ENCODE data around the gene GRIP2.
A peak's percentile ranks its signal among the peaks of the same experiment; 100 is the strongest.

GRIP2 gene

DNA sequence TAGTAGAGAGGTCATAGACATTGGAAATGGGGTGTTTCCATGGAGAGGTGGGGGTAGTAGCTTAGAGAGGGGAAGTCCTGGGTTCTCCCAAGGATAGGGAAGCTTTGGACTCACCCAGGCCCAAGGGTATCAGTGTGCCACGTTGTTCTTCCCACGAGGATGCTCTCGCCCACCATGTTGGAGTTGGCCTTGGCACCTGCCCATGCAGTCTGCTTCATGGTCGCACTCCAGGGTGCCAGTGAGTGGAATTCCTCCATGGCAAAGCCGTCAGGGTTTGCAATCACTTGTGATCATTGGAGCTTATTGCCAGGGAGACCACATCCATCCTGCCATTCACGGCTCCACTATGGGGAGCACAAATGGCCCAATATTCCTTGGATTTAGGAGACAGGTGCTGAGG is 60.6 kb downstream of the GRIP2 start:
- Mint-ChIP-seq H3K4me1 (peaks cover 12% of the 10 kb centered on the region), H3K36me3 (ENCODE audit: low read depth) (peaks cover 80% of the 10 kb centered on the region), H3K4me3 (no peak overlapping the region), H3K27ac (no peak overlapping the region), H3K9me3 (no peaks in the 10 kb centered on the region), H3K27me3 (ENCODE audit: low read depth, poor library complexity) (peaks cover 10% of the 10 kb centered on the region)
- DNase-seq = no peak
- TF ChIP-seq, protein P1, sequence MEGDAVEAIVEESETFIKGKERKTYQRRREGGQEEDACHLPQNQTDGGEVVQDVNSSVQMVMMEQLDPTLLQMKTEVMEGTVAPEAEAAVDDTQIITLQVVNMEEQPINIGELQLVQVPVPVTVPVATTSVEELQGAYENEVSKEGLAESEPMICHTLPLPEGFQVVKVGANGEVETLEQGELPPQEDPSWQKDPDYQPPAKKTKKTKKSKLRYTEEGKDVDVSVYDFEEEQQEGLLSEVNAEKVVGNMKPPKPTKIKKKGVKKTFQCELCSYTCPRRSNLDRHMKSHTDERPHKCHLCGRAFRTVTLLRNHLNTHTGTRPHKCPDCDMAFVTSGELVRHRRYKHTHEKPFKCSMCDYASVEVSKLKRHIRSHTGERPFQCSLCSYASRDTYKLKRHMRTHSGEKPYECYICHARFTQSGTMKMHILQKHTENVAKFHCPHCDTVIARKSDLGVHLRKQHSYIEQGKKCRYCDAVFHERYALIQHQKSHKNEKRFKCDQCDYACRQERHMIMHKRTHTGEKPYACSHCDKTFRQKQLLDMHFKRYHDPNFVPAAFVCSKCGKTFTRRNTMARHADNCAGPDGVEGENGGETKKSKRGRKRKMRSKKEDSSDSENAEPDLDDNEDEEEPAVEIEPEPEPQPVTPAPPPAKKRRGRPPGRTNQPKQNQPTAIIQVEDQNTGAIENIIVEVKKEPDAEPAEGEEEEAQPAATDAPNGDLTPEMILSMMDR (IDR thresholded peaks at IDR 0.05) = no peak

DNA sequence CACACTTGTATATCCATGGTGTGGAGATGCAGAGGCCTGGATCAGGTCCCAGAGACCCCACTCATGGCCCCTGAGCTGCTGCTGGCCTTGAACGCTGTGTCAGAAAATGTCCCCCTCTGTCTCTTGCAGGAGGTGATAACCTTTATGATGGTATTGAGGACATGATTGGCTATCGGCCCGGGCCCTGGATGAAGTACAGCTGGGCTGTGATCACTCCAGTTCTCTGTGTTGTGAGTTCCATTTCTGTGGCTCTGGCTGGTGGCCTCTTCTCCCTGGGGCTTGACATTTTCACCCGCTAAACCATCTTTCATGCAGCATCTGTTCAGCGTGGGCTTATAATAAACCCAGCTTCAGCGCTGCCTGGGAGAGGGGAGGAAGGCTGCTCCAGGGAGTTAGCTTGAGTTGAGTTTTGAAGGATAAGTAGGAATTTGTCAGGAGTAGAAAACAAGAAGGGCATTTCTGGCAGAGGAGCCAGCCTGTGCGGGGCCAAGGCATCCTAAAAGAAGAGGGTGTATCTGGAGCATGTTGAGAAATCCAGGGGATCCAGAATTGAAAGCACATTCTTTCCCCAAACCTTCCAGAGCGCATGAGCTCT is 61.1 kb downstream of the GRIP2 start:
- DNase-seq = no peak
- Mint-ChIP-seq H3K36me3 (ENCODE audit: low read depth) (peaks cover 81% of the 10 kb centered on the region), H3K27ac (no peak overlapping the region)

DNA sequence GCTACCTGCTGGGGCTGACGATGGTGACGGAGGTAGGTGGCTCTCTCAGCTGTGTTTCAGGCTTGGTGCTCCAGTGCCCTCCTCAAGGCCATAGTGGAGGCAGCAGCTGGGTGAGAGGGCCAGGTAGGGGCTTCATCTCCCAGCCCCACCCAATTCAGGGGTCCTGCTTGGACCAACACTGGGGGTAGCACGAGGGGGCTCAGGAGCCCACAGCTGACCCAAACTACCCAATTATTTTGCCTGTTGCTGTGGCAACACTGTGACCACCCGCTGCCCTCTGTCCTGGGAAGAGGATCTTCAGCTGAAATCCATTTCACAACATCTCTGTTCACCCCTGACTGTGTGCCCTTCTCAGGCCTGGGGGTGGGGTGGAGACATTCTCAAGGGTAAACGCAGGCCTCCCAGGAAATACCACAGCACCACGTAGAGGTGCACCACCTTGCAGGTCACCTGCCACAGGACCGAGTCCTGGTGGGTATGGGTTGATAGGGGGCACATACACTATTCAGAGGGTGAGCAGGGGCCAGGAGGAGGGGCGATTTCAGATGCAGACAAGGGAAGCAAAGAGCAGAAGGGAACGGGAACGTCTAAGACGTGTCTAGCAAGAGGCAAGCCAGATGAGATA is 62.7 kb downstream of the GRIP2 start:
- peaks cover 87% of the 10 kb centered on the region for H3K36me3 Mint-ChIP-seq (ENCODE audit: low read depth)
- H3K27me3 Mint-ChIP-seq (ENCODE audit: low read depth, poor library complexity) = peaks cover 13% of the 10 kb centered on the region
- TF ChIP-seq, protein P1 (IDR thresholded peaks at IDR 0.05) = no peak
- no peak overlapping the region for H3K4me3 Mint-ChIP-seq
- H3K4me1 Mint-ChIP-seq = peaks cover 30% of the 10 kb centered on the region
- DNase-seq = no peak
- H3K27ac Mint-ChIP-seq = no peak overlapping the region
- peaks cover 12% of the 10 kb centered on the region for H3K9me3 Mint-ChIP-seq

More for the DNA sequence above, 61.1 kb downstream of the GRIP2 start:
- TF ChIP-seq, protein P1 (IDR thresholded peaks at IDR 0.05) = no peak
- no peaks in the 10 kb centered on the region for H3K9me3 Mint-ChIP-seq
- H3K4me1 Mint-ChIP-seq = peaks cover 16% of the 10 kb centered on the region
- peaks cover 13% of the 10 kb centered on the region for H3K27me3 Mint-ChIP-seq (ENCODE audit: low read depth, poor library complexity)
- no peak overlapping the region for H3K4me3 Mint-ChIP-seq

DNA sequence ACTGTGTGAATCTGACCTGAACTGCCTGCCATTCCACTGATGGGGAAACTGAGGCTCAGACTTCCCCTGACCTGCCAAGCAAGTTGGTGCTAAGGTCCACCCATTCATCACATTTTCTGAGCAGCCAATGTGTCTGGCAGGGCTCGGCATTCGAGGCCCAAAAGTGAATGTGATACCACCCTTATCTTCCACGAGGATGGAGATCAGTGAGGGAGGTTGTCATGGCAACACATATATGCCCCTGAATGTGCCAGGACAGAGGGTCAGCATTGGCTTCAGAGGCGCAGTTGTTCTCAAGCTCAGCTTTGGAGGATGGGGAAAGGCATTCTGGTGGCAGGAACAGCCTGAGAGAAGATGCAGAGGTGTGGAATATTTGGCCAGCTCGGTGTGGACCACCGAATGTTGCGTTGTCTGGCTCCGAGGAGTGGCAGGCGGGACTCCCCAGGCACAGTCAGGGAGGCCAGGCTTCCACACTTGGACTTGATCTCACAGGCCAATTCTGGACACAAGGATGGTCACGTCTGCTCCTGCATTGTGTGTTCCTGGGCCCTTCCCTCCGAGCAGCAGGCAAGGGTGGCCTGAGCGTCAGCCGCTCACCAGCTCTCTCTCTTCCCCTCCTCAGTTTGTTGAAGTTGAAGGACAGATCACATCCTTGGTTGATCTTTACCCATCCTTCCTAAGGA is 63.4 kb downstream of the GRIP2 start:
- Mint-ChIP-seq H3K9me3 (peaks cover 15% of the 10 kb centered on the region), H3K4me3 (no peak overlapping the region), H3K27ac (no peak overlapping the region), H3K27me3 (ENCODE audit: low read depth, poor library complexity) (peaks cover 13% of the 10 kb centered on the region), H3K36me3 (ENCODE audit: low read depth) (peaks cover 91% of the 10 kb centered on the region), H3K4me1 (peaks cover 35% of the 10 kb centered on the region)
- DNase-seq = no peak
- TF ChIP-seq, protein P1 (IDR thresholded peaks at IDR 0.05) = no peak

DNA sequence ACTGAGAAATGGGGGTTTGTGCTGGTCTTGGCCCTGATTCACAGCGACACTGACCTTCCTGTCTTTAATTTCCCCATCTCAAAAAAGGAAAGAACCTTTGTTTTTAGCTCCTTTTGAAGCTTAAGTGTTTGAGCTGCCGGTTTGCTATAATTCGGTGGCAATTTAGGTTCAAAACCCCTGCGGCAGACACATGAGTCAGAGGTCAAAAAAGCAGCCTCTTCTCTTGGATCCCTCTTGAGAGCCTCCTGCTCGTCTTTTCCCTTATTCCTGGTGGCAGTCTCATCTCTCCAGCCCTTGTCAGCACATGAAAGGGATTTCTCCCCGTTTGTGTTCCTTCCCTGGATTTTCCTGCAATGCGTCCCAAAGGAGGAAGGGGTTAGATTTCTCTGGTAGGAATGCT is 64.5 kb downstream of the GRIP2 start:
- peak overlapping the region; percentile 77 for H3K27ac Mint-ChIP-seq
- no peak for DNase-seq
- H3K27me3 Mint-ChIP-seq (ENCODE audit: low read depth, poor library complexity) = peaks cover 13% of the 10 kb centered on the region
- H3K9me3 Mint-ChIP-seq = peaks cover 15% of the 10 kb centered on the region
- TF ChIP-seq, protein P1 (IDR thresholded peaks at IDR 0.05) = no peak
- peaks cover 35% of the 10 kb centered on the region for H3K4me1 Mint-ChIP-seq
- H3K36me3 Mint-ChIP-seq (ENCODE audit: low read depth) = peaks cover 91% of the 10 kb centered on the region
- H3K4me3 Mint-ChIP-seq = no peak overlapping the region
